HG03354 (cell line): Measurements from ENCODE around the gene PRMT1.

ENCODE experiments used
- ATAC-seq: cut with Tn5 transposase; IDR thresholded peaks from one replicate; pipeline ENCODE4 v1.9.1; 2021; ENCODE audit warnings: mild to moderate bottlenecking; ENCODE audit not compliant: unreplicated experiment, poor library complexity, severe bottlenecking

PRMT1 gene

DNA sequence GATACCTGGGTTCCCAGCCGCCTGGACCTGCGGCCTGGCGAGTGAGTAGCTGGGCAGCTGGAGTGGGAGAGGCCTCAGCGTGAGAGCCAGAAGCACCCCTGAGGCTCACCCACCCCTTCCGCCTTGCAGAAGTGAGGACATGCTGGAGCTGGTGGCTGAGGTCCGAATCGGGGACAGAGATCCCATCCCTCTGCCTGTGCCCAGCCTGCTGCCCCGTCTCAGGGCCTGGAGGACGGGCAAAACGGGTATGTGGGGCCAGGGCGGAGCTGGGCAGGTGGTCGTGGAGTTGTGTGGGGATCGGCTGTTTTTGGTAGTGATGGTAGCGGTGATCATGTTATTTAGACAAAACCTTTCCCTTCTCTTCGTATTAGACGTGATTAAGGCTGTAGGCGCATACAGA lies 30.5 kb upstream of the PRMT1 start:
- no peak for ATAC-seq

DNA sequence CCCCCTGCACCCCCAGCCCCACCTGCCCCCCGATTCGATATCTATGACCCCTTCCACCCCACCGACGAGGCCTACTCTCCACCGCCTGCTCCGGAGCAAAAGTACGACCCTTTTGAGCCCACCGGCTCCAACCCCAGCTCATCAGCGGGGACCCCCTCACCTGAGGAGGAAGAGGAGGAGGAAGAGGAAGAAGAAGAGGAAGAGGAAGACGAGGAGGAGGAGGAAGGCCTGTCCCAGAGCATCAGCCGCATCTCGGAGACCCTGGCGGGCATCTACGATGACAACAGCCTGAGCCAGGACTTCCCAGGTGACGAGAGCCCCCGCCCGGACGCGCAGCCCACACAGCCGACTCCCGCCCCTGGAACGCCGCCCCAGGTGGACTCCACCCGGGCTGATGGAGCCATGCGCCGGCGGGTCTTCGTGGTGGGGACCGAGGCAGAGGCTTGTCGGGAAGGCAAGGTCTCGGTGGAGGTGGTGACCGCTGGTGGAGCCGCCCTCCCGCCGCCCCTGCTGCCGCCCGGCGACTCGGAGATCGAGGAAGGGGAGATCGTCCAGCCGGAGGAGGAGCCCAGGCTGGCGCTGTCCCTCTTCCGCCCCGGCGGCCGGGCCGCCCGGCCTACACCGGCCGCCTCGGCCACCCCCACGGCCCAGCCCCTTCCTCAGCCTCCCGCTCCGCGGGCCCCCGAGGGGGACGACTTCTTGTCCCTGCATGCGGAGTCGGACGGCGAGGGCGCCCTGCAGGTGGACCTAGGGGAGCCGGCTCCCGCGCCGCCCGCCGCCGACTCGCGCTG lies 25.8 kb upstream of the PRMT1 start:
- ATAC-seq: no peak

DNA sequence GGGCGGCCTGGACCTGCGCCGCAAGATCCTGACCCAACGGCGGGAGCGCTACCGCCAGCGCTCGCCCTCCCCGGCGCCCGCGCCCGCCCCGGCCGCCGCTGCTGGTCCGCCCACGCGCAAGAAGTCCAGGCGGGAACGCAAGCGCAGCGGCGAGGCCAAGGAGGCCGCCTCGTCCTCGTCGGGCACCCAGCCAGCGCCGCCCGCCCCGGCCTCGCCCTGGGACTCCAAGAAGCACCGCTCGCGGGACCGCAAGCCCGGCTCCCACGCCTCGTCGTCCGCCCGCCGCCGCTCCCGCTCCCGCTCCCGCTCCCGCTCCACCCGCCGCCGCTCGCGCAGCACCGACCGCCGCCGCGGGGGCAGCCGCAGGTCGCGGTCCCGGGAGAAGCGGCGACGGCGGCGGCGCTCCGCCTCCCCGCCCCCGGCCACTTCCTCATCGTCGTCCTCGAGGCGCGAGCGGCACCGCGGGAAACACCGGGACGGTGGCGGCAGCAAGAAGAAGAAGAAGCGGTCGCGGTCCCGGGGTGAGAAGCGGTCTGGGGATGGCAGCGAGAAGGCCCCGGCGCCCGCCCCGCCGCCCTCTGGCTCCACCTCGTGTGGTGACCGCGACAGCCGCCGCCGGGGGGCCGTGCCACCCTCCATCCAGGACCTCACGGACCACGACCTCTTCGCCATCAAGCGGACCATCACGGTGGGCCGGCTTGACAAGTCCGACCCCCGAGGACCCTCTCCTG lies 25.1 kb upstream of the PRMT1 start:
- no peak for ATAC-seq

DNA sequence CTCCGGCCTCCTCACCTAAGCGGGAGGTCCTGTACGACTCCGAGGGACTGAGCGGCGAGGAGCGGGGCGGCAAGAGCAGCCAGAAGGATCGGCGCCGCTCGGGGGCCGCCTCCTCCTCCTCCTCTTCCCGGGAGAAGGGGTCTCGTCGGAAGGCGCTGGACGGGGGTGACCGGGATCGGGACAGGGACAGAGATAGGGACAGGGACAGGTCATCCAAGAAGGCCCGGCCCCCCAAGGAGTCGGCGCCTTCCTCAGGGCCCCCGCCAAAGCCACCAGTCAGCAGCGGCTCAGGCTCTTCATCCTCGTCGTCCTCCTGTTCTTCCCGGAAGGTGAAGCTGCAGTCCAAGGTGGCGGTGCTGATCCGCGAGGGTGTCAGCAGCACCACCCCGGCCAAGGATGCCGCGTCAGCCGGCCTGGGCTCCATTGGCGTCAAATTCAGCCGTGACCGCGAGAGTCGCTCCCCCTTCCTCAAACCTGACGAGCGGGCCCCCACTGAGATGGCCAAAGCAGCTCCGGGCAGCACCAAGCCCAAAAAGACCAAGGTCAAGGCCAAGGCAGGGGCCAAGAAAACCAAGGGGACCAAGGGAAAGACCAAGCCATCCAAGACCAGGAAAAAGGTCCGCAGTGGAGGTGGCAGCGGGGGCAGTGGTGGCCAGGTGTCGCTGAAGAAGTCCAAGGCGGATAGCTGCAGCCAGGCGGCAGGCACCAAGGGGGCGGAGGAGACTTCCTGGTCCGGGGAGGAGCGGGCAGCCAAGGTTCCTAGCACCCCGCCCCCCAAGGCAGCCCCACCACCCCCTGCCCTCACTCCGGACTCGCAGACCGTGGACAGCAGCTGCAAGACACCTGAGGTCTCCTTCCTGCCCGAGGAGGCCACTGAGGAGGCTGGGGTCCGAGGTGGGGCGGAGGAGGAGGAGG lies 24.3 kb upstream of the PRMT1 start:
- ATAC-seq: no peak

DNA sequence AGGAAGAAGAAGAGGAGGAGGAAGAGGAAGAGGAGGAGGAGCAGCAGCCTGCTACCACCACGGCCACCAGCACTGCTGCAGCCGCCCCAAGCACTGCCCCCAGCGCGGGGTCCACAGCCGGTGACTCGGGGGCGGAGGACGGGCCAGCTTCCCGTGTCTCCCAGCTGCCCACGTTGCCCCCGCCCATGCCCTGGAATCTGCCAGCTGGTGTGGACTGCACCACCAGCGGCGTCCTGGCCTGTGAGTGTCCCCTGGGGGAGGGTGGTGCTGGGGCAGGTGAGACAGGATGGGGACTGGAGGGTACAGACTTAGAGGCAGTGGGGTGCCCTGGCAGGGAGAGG lies 23.6 kb upstream of the PRMT1 start:
- no peak for ATAC-seq

DNA sequence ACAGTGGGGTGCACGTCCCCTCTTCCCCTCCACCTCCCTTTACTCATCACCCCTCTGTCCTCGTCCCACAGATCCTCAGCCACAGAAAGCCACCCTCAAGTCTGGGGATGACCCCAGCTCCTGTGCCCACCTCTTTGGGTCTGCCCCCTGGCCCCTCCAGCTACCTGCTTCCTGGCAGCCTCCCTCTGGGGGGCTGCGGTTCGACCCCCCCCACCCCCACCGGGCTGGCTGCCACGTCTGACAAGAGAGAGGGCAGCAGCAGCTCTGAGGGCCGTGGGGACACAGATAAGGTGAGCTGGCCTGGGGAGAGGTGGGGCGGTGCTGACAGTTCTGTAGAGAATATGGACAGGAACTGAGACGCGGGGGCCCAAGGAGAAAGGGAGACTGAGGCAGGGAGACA lies 22.5 kb upstream of the PRMT1 start:
- no peak for ATAC-seq

DNA sequence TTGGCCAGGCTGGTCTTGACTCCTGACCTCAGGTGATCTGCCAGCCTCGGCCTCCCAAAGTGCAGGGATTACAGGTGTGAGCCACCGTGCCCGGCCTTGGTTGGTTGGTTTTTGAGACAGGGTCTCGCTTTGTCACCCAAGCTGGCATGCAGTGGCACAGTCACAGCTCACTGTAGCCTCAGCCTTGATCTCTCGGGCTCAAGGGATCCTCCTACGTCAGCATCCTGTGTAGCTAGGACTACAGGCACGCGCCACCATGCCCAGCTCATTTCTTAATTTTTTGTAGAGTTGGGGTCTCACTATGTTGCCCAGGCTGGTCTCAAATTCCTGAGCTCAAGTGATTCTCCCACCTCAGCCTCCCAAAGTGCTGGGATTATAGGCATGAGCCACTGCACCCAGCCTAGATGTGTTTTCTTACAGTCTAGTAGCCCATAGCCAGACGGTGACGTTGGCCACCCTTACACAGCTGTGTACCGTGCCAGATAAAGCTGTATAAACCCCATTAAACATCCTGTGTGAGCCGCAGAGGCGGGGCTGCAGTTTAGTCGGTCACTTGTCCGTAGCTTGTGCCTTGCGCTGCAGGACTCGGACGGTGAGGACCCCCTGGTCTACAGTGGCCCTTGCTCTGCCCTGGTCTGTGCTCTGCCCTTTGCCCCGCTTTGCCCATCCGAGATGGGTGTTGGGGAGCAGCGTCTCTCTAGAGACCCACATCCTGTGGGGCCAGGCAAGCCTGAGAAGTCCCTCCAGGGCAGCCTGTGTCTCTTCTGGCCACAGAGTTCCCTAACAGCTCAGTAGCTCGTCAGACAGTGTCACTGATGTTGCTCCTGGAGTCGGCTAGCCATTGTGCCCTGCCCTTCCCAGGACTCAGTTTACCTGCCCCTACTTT lies 21.3 kb upstream of the PRMT1 start:
- no peak for ATAC-seq

DNA sequence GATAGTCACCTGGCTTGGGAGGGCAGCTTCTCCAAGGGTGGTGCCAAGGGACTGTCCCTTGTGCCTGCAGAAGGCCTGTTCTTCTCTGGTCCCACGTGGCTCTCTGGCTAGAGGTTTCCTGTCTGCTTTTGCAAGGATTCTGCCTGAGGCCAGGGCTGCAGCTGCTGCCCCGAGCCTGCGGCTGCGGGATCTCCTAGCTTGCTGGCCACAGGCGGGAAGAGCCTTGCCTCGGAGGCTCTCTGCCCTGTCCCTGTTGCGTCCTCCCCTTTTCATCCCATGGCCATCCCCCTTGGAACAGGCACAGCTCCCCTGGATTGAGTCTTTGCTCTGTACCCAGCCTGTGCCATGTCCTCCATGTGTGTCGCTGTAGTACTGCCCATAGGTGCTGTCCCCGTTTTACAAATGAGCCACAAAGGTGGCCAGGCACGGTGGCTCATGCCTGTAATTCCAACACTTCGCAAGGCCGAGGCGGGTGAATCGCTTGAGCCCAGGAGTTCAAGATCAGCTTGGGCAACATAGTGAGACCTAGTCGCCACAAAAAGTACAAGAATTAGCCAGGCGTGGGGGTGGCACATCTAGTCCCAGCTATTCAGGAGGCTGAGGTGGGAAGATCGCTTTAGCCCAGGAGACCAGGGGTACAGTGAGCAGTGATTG lies 20.5 kb upstream of the PRMT1 start:
- no peak for ATAC-seq

DNA sequence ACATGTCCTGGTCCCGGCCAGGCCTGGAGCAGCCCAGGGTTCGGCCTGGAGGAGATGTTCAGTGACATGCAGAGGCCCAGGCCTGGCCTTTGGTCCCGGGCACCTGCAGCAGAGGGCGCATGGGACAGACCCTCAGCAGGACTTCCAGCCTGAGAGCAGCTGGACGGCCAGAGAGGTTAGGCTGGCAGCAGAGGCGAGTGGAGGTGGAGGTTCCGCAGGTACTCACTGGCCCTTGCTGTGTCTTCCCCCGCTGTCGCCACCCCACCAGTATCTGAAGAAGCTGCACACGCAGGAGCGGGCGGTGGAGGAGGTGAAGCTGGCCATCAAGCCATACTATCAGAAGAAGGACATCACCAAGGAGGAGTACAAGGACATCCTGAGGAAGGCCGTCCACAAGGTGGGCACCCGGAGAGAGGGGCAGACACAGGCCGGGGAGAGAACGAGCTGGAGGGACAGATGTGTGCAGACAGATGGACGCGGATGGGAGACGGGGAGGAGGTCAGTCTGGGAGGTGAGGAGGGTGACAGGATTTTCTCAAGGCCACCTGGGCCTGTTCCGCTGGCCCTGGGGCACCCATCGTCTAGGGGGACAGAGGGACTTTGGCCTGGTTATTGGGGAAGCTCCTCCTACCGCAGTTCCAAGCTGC lies 19.5 kb upstream of the PRMT1 start:
- no peak for ATAC-seq

DNA sequence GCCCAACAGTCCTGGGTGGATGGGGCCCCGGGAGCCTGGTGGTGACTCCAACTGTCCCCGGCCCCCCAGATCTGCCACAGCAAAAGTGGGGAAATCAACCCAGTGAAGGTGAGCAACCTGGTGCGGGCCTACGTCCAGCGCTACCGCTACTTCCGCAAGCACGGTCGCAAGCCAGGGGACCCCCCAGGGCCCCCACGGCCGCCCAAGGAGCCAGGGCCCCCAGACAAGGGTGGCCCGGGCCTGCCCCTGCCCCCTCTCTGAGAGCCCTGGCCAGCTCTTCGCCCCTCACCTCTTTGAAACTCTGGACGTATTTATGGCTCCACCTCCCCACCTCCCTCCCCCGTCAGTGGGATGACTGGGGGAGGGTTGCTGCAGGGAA lies 18.9 kb upstream of the PRMT1 start:
- no peak for ATAC-seq

DNA sequence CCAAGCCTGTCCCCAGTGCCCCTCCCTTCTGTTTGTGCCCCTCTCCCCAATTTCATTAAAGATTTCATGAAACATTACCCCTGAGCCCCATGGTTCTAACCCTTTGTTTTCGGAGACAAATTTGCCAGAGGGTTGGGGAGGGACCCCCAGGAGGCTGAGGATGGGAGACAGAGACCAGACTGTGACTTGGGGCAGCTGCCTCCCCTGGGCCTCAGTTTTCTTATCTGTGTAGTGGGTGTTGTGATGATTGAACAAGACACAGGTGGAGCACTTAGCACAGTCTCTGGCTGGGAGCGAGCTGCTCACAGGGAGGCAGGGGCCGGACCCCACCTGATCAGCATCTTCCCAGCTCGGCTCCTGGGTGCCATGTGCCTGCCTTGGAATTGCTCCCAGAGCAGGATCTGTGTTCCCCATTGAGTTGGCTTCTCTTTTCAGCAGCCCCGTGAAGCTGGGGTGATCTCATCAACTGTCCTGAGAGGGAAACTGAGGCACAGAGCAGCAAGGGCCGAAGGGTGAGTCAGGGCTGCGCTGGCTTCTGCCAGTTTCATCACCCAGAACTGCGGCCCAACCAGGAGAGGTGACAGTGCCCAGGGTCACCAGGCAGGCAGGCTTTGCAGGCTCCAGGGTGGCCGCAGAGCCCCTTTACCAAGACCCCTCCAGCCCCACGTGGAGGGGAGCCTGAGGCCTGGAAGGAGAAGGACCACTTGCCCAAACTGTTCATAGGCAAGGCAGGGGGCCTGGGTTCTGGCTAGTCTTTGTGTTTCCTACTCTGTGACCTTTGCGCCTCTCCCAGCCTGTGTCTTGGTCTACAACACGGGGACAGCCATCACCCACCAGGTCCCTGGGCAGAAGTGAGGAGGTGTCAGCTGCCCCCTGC lies 18.3 kb upstream of the PRMT1 start:
- ATAC-seq: no peak

DNA sequence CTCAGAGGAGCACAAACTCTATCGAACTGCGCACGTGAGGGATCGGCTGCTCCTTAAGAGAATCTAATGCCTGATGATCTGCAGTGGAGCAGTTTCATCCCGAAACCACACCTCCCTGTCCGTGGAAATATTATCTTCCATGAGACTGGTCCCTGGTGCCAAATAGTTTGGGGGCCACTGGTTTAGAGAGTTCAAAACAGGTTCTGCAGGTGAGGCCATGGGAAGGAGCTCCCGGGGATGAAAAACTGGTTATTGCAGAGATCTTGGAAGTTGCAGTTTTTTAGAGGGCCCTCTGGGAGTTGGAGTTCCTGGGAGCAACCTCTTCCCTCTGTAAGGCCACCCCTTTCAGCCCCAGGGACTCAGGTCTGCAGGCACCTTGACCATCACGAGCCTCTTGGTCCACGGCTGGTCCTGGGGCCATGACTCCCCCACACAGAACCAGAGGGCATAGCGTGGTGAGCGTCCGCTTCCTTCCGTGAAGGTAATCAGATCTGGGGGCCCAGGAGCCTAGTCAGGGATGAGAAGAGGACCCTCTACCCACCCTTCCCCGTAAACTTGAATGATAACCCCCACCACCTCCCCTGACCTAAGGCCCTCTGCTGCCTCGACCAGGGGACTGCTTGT lies 16.6 kb upstream of the PRMT1 start:
- ATAC-seq: no peak

DNA sequence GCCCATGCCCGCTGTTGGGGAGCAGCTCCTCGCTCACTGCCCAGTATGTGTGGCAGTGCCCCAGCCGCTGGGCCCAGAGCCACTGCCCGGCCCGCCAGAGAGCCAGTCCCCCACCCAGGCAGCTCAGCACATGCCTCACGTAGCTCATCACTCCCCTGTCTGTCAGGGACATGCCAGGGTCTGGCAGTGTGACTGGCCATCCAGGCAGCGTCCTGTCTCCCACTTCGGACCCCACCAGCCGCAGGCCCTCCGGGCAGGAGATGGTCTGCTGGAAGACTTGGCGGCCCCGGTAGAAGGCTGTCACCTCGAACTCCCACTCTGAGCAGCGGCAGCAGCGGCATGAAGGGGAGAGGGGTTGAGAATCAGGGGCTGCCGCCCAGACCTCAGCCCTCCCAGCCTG lies 15.1 kb upstream of the PRMT1 start:
- no peak for ATAC-seq

DNA sequence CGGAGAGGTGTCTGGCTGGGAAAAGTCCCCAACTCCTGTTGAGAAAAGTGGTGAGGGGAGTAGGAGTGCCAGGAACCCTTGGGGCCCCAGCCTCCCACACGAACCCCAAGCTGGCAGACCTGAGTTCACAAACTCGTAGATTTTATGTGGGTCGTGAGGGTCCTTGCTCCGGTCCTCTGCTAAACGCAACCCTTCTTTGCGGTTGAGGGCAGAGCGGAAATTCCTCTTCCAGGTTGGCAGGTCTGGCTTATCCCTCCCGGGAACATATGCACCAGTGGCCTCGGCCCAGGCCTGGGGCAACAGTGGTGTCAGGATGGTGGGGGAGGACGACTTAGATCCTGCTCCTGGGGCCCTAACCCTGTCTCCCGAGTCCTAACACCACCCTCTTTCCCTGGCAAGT lies 13.8 kb upstream of the PRMT1 start:
- ATAC-seq: no peak

DNA sequence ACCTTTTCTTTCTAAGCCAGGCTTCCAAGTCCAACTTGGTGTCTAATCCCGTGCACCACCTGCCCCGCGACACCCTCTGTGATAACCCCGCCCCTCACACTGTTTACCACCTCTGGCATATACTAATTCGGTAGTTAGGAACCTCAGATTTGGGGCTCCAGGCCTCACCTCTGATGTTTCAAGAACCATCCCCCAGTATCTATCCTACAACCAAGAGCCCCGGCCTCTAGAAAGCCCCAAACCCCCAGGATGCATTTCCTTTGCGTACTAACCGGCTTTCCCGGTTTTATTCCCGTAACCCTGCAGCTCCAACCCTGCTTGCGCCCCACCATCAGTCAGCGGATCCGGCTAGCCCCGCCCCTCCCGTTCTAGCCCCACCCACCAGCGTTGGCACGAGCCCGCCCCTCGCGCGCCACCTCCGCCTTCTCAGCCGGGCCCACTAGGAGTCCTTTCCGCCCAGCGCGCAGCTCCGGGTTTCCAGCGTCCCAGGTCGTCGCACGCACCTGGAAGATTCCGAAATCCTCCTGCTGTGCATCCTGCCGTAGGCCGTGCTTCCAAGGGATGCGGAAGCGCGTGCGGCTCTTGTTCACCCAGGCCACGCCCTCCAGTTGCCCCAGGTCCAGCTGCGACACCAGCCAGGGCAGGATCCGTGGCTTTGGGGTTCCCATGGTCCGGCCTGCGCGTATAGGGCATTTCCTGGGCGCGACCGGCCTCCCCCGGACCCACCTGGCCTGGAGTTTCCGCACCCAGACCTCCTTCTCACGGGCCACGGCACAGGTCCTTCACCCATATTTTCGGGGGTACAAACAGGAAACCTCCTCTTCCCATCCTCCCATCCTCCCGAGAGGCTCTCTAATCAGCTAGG lies 12.7 kb upstream of the PRMT1 start:
- peak; percentile 32 for ATAC-seq

DNA sequence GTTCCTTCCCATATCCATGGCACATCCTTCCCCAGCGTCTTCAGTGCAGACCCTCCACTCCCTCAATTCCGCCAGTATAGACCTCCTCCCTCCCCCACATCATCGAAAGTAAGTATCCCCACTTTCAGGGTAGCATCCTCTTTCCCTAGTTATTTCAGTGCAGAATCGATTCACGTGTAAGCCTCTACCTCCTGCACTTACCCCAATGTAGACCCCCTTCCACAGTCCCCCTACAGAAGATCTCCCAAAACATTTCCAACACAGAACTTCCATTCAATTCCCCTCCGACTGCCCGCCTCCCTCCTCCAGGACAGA lies 12.1 kb upstream of the PRMT1 start:
- ATAC-seq: peak; percentile 2
